ENCODE measurements around the gene RFTN1. TPM values are rescaled to one million over a fixed set of nuclear protein-coding genes. Genes with fewer than 3 reads are reported as not detected.

The RFTN1 gene
- polyA plus RNA-seq, 2 of the 4 experiments (the other 2 are of a cell fraction), result 1.8 to 3.7 TPM

GRCh38 chr3:16302082-16302631 lies 211.3 kb downstream of the RFTN1 start (continued):
- TF ChIP-seq ESRRA (IDR thresholded peaks at IDR 0.05; ENCODE audit: borderline replicate concordance, low read length), result no peak

GRCh38 chr3:16301507-16301906 lies 212.0 kb downstream of the RFTN1 start:
- TF ChIP-seq CTCF (IDR thresholded peaks at IDR 0.05) (no peak), ESRRA (IDR thresholded peaks at IDR 0.05; ENCODE audit: borderline replicate concordance, low read length) (no peak), ATOH8 (CRISPR knock-in tag; IDR thresholded peaks at IDR 0.05; ENCODE audit: low read depth) (no peak), KDM1A (IDR thresholded peaks at IDR 0.05; ENCODE audit: low read depth) (no peak), TFCP2L1 (CRISPR knock-in tag; IDR thresholded peaks at IDR 0.05) (no peak), NFE2L2 (conservative IDR thresholded peaks at IDR 0.05; ENCODE audit: low read length) (no peak), HOXB5 (CRISPR knock-in tag; IDR thresholded peaks at IDR 0.05) (no peak), POLR2AphosphoS2 (conservative IDR thresholded peaks at IDR 0.05; ENCODE audit: low read length) (no peak), CBX8 (IDR thresholded peaks at IDR 0.05) (no peak), NR3C1 (IDR thresholded peaks at IDR 0.05) (no peak), CBX2 (IDR thresholded peaks at IDR 0.05; ENCODE audit: borderline replicate concordance, low read depth) (no peak)
- TF ChIP-seq, protein P1, sequence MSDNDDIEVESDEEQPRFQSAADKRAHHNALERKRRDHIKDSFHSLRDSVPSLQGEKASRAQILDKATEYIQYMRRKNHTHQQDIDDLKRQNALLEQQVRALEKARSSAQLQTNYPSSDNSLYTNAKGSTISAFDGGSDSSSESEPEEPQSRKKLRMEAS (IDR thresholded peaks at IDR 0.05), result no peak
- DNase-seq (ENCODE audit: low read depth in 1 of 2, low spot score in 1 of 2), result no peak
- WGBS (ENCODE audit: missing lambda C conversion rate), result 87% methylated on average over 6 of the region's 6 CpGs
- no peak for FAIRE-seq
- Histone ChIP-seq H3K4me2 (no peak overlapping the region), H3K4me3 (no peak overlapping the region), H3K27ac (no peak overlapping the region), H3K9me3 (0 out of 3 replicates have a peak, but pooled peaks cover 5% of the 10 kb centered on the region), H3K4me1 (no peaks in the 10 kb centered on the region)
- ATAC-seq, result no peak
- POLR2A ChIA-PET, result no interaction called here
- CTCF ChIA-PET, result interaction anchor here (1.0 to 3.0 kb wide), 2 partner anchors 11 to 249 kb away, joined by 4 to 16 read pairs; no protein-coding TSS in a partner anchor

DNA sequence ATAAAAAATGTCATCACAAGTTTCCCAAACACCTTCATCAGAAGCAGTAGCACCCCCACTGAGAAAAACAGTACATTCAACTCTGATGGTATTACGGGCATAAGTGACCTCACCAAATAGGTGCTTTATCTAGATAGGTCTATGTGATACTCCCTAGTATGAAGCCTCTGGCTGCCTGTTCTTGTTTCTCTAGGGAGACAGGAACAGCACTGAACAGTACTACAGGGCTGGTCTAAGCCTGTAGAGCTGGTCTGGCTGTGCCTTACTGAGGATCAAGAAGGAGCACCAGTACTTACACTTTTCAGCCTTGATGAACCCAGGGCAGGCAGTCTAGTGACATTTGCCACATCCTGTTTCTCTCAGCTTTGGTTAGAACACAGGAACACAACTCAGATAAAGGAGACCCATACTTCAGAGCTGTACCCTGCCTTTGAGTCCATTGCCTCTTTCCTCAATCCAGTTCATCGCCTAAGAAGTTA lies 212.6 kb downstream of the RFTN1 start:
- H3K27ac ChIP-seq, result no peak overlapping the region
- TF ChIP-seq TFCP2L1 (CRISPR knock-in tag; IDR thresholded peaks at IDR 0.05) (no peak), CTCF (IDR thresholded peaks at IDR 0.05) (no peak), JUNB (IDR thresholded peaks at IDR 0.05) (no peak), MYC (IDR thresholded peaks at IDR 0.05; ENCODE audit: borderline replicate concordance, low read length) (no peak), FOXS1 (CRISPR knock-in tag; IDR thresholded peaks at IDR 0.05) (no peak), BHLHE40 (IDR thresholded peaks at IDR 0.05; ENCODE audit: low read depth, low read length) (no peak), EHMT2 (IDR thresholded peaks at IDR 0.05; ENCODE audit: low read depth) (no peak), KDM1A (IDR thresholded peaks at IDR 0.05; ENCODE audit: low read depth) (no peak), PHF8 (IDR thresholded peaks at IDR 0.05; ENCODE audit: borderline replicate concordance, low read depth) (no peak), RAD21 (conservative IDR thresholded peaks at IDR 0.05 in 1 of 2, IDR thresholded peaks at IDR 0.05 in 1 of 2) (no peak), ATOH8 (CRISPR knock-in tag; IDR thresholded peaks at IDR 0.05; ENCODE audit: low read depth) (no peak), JUN (IDR thresholded peaks at IDR 0.05) (no peak), MAFK (IDR thresholded peaks at IDR 0.05; ENCODE audit: partially characterized antibody) (no peak), EHF (CRISPR knock-in tag; IDR thresholded peaks at IDR 0.05) (no peak), TP53 (CRISPR knock-in tag; IDR thresholded peaks at IDR 0.05) (no peak), GATA3 (IDR thresholded peaks at IDR 0.05; ENCODE audit: borderline replicate concordance) (no peak), ESRRA (IDR thresholded peaks at IDR 0.05; ENCODE audit: borderline replicate concordance, low read length) (no peak), ZNF302 (CRISPR knock-in tag; IDR thresholded peaks at IDR 0.05) (no peak)
- TF ChIP-seq, protein P2, sequence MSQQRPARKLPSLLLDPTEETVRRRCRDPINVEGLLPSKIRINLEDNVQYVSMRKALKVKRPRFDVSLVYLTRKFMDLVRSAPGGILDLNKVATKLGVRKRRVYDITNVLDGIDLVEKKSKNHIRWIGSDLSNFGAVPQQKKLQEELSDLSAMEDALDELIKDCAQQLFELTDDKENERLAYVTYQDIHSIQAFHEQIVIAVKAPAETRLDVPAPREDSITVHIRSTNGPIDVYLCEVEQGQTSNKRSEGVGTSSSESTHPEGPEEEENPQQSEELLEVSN (IDR thresholded peaks at IDR 0.05; ENCODE audit: borderline replicate concordance, low read depth), result no peak
- POLR2A ChIA-PET, result no interaction called here
- H3K4me3 ChIP-seq, result no peak overlapping the region
- H3K4me1 ChIP-seq, result no peaks in the 10 kb centered on the region
- H3K9me3 ChIP-seq, result 0 out of 3 replicates have a peak, but pooled peaks cover 5% of the 10 kb centered on the region
- CTCF ChIA-PET, result interaction anchor here (1.0 to 3.0 kb wide), 2 partner anchors 10 to 249 kb away, joined by 4 to 16 read pairs; no protein-coding TSS in a partner anchor
- ATAC-seq (no peak), DNase-seq (ENCODE audit: low read depth in 1 of 2, low spot score in 1 of 2) (no peak), FAIRE-seq (no peak)
- no peak overlapping the region for H3K4me2 ChIP-seq
- 98% methylated on average over 2 of the region's 2 CpGs for WGBS (ENCODE audit: missing lambda C conversion rate)
